Loucy (cell line): ENCODE data around the gene MCM8.

Experiments
- EZH2phosphoT487 ChIP-seq: fragments of 200-600 bp; IDR thresholded peaks from 2 replicates; pipeline ENCODE4 v1.6.1; 2018; ENCODE audit warnings: antibody characterized with exemption, mild to moderate bottlenecking, moderate library complexity, borderline replicate concordance
- TF ChIP-seq, protein P1 (sequence below): fragments of 200-600 bp; sonication (generic); conservative IDR thresholded peaks from 2 replicates; pipeline ENCODE4 v1.5.1; 2014; ENCODE audit warnings: mild to moderate bottlenecking, antibody characterized with exemption, low read length

DNA sequence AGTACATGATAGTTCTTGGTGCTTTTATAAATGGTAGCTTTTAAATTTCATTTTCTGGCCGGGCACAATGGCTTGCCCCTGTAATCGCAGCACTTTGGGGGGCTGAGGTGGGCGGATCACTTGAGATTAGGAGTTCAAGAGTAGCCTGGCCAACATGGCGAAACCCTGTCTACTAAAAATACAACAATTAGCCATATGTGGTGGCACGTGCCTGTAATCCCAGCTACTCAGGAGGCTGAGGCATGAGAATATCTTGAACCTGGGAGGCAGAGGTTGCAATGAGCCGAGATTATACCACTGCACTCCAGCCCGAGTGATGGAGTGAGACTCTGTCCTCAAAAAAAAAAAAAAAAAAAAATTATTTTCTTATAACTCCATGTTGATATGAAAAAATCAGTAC lies 67.4 kb downstream of the MCM8 start:
- TF ChIP-seq, protein P1, sequence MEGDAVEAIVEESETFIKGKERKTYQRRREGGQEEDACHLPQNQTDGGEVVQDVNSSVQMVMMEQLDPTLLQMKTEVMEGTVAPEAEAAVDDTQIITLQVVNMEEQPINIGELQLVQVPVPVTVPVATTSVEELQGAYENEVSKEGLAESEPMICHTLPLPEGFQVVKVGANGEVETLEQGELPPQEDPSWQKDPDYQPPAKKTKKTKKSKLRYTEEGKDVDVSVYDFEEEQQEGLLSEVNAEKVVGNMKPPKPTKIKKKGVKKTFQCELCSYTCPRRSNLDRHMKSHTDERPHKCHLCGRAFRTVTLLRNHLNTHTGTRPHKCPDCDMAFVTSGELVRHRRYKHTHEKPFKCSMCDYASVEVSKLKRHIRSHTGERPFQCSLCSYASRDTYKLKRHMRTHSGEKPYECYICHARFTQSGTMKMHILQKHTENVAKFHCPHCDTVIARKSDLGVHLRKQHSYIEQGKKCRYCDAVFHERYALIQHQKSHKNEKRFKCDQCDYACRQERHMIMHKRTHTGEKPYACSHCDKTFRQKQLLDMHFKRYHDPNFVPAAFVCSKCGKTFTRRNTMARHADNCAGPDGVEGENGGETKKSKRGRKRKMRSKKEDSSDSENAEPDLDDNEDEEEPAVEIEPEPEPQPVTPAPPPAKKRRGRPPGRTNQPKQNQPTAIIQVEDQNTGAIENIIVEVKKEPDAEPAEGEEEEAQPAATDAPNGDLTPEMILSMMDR: no peak
- no peak for TF ChIP-seq EZH2phosphoT487
